Ectodermal cell (in vitro differentiated cells): ENCODE results near the gene KLRK1. TPM values are rescaled to one million over a fixed set of nuclear protein-coding genes. Genes with fewer than 3 reads are reported as not detected.
"Not testable (repeated sequence)": the region's sequence is repeated elsewhere in the genome, so short reads cannot be mapped to it uniquely, and the experiment has no call there.

Experiments used
- H3K27ac ChIP-seq: 2 replicates; pipeline ENCODE4 v1.7.0; 2013; ENCODE audit warnings: mild to moderate bottlenecking, low read depth, low read length; ENCODE audit not compliant: insufficient read depth, poor library complexity, severe bottlenecking
- H3K27me3 ChIP-seq: 2 replicates; pipeline ENCODE4 v1.7.0; 2013; ENCODE audit warnings: mild to moderate bottlenecking, low read length; ENCODE audit not compliant: insufficient read depth, control insufficient read depth, poor library complexity, severe bottlenecking
- H3K36me3 ChIP-seq: one replicate; pipeline ENCODE4 v1.7.0; 2013; ENCODE audit warnings: low read length; ENCODE audit not compliant: control insufficient read depth, insufficient read depth
- H3K4me1 ChIP-seq: one replicate; pipeline ENCODE4 v1.7.0; 2013; ENCODE audit warnings: low read length; ENCODE audit not compliant: control insufficient read depth, insufficient read depth
- H3K4me3 ChIP-seq: 2 replicates; pipeline ENCODE4 v1.7.0; 2013; ENCODE audit warnings: low read depth, low read length, control low read depth; ENCODE audit not compliant: insufficient read depth
- H3K9me3 ChIP-seq: 2 replicates; pipeline ENCODE4 v1.7.0; 2013; ENCODE audit warnings: mild to moderate bottlenecking, low read length, moderate library complexity; ENCODE audit not compliant: control insufficient read depth
- WGBS, 2 experiments: methylation state at CpG; one replicate each; pipeline ENCODE4 v1.1.7; 2013; ENCODE audit warnings: missing lambda C conversion rate in 2 of 2; 5-methylcytosine and 5-hydroxymethylcytosine counted together
- polyA plus RNA-seq, 4 experiments: library from polyadenylated mRNA; stranded (reverse); fragments of 50-300 nt; gene quantifications; one replicate each; pipeline ENCODE4 v1.2.3, GENCODE V29; 2013

KLRK1 gene
- not detected for polyA plus RNA-seq (2013, experiment 1 of 4)
- not detected for polyA plus RNA-seq (2013, experiment 2 of 4)
- polyA plus RNA-seq (2013, experiment 3 of 4): not detected
- polyA plus RNA-seq (2013, experiment 4 of 4): not detected

DNA sequence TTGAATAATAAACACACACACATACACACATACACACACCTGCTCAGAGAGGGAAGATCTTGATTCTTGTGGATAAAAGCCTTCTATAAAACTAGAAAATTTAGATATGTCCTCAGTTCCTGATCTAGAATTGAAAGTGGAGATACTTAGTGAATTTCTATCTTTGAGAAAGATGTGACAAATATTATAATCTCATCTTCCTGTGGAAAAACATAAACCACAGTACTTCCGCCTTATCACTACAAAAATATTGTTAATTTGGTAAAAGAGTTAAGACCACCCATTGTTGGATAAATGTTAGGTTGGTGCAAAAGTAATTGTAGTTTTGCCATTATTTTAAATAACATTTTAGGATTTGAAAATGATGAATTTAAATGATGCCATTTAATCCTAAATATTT, at the start of gene KLRK1:
Gene KLRK1 (minus strand): TSS at position 138 of the 400 bp plus-strand sequence. CDS start 1,231 bp downstream, outside the sequence.
- Histone ChIP-seq H3K36me3 (no peaks in the 10 kb centered on the region), H3K9me3 (no peaks in the 10 kb centered on the region)
- no CpG with 5 or more reads among the region's 1 CpG for WGBS, 2 experiments

DNA sequence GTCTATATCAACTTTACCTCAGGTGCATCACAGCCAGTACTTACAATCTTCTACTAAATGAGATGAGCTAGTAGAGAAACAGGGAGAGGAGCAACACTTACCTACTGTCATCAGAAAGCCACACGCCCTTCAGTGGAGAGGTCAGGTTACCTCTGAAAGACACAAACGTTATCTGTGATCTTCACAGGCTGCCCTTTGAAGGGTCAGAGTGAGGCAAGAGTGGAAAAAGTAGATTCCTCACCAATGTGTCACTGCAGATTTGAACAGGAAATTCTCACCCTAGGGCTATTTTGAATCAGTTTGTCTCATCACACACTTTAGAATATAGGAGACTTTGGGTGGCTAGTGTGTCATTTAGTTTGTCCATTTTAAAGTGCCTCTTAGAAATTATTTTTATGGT, 47.8 kb upstream of the KLRK1 start:
- no CpG with 5 or more reads among the region's 2 CpGs for WGBS, 2 experiments
- H3K9me3 ChIP-seq, H3K27me3 ChIP-seq, H3K4me3 ChIP-seq, H3K36me3 ChIP-seq, H3K27ac ChIP-seq, H3K4me1 ChIP-seq: not testable (repeated sequence)

More for the DNA sequence above, at the start of gene KLRK1:
- no peak within 1 kb of the TSS for H3K4me3 ChIP-seq
- no peak within 1 kb of the TSS for H3K27ac ChIP-seq
- no peaks in the 10 kb centered on the region for H3K27me3 ChIP-seq
- H3K4me1 ChIP-seq: no peaks in the 10 kb centered on the region

DNA sequence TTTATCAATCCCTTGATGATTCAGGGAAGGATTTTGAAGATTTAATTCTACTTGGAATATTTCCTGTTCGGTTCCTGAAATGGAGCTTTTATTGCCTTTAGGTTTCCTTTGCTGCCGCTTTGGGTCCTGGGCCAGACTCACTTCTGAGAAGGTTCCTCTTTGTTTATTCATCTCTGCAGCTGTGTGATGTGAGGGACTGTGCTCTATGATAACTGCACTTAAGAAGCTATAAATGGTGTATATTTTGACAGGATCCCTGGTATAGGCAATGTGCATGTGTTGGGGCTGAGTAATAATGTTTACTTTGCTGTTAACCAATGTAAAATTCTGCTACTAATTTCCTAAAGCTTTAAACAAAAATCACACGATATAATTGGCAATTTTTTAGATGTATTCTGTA, 46.0 kb upstream of the KLRK1 start, which contains the start of gene KLRC2:
Gene KLRC2 (minus strand): TSS at position 195 of the 400 bp plus-strand sequence. CDS start 24 bp downstream, at position 171.
- H3K9me3 ChIP-seq, H3K4me1 ChIP-seq, H3K36me3 ChIP-seq, H3K27ac ChIP-seq, H3K27me3 ChIP-seq, H3K4me3 ChIP-seq: not testable (repeated sequence)
- 89 to 93% methylated on average over 2 of the region's 3 CpGs for WGBS, 2 experiments

DNA sequence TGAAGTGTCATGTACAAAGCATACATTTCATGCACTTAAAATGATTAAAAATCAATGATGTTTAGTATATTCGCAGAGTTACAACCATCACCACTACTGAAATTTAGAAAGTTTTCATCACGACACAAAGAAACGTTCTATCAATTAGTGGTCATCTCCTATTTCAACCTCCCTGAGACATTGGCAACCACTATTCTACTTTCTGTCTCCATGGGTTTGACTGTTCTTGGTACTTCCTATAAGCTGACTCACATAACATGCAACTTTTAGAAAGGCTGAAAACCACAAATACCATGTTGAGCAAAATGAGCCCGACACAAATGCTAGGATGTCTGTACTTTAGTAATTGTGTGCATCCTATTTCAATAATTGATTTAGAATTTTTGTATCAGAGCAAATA, 40.8 kb upstream of the KLRK1 start:
- H3K9me3 ChIP-seq: not testable (repeated sequence)

GRCh38 chr12:10425938-10426337, 36.1 kb upstream of the KLRK1 start:
- H3K4me1 ChIP-seq, H3K4me3 ChIP-seq, H3K36me3 ChIP-seq, H3K27me3 ChIP-seq, H3K9me3 ChIP-seq, H3K27ac ChIP-seq: not testable (repeated sequence)
- 87 to 96% methylated on average over 6 to 7 of the region's 8 CpGs for WGBS, 2 experiments

More for the DNA sequence above, 40.8 kb upstream of the KLRK1 start:
- H3K4me1 ChIP-seq, H3K36me3 ChIP-seq, H3K4me3 ChIP-seq, H3K27me3 ChIP-seq, H3K27ac ChIP-seq: not testable (repeated sequence)
- WGBS, 2 experiments: 71 to 92% methylated on average over 3 of the region's 4 CpGs

DNA sequence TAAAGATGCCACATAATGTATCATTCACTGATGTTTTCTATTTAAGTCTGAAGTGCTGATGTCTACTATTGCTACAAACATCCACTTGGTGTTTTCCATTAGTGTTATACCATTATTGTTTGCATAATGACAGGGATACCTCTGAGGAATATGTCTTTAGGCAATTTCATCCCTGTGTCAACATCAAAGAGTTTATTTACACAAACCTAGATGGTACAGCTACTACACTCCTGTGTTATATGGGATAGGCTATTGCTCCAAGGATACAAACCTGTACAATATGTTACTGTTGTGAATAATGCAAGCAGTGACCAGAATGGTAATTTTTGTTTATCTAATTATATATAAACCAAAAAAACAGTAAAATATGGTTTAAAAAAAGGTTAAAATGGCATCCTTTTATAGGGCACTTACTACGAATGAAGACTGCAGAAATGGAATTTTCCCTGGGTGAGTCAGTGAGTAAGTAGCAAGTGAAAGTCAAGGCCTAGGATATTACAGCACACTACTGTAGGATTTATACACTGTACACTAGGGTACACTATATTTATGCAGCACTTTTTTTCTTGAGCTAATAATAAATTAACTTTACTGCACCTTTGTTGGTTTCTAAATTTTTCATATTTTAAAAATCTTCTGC, 34.5 kb upstream of the KLRK1 start:
- not testable (repeated sequence) for H3K27ac ChIP-seq, H3K36me3 ChIP-seq, H3K9me3 ChIP-seq, H3K4me3 ChIP-seq, H3K27me3 ChIP-seq, H3K4me1 ChIP-seq
- no CpG with 5 or more reads among the region's 1 CpG for WGBS, 2 experiments

GRCh38 chr12:10422159-10422558, 32.3 kb upstream of the KLRK1 start:
- H3K27me3 ChIP-seq: not testable (repeated sequence)

DNA sequence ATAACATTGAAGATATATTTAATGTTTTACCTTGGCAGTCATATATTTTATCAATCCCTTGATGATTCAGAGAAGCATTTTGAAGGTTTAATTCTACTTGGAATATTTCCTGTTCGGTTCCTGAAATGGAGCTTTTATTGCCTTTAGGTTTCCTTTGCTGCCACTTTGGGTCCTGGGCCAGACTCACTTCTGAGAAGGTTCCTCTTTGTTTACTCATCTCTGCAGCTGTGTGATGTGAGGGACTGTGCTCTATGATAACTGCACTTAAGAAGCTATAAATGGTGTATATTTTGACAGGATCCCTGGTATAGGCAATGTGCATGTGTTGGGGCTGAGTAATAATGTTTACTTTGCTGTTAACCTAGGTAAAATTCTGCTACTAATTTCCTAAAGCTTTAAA, 30.5 kb upstream of the KLRK1 start, which contains the start of gene KLRC3:
Gene KLRC3 (minus strand): TSS at position 262 of the 400 bp plus-strand sequence. CDS start 45 bp downstream, at position 217.
- 91 to 100% methylated on average over 1 of the region's 1 CpG for WGBS, 2 experiments
- not testable (repeated sequence) for H3K27me3 ChIP-seq, H3K36me3 ChIP-seq, H3K4me3 ChIP-seq, H3K9me3 ChIP-seq, H3K27ac ChIP-seq, H3K4me1 ChIP-seq

More at GRCh38 chr12:10422159-10422558, 32.3 kb upstream of the KLRK1 start:
- H3K9me3 ChIP-seq, H3K4me1 ChIP-seq, H3K27ac ChIP-seq, H3K4me3 ChIP-seq, H3K36me3 ChIP-seq: not testable (repeated sequence)
- 54% methylated on average over 2 of the region's 3 CpGs; no CpG with 5 or more reads in 1 of the 2 experiments for WGBS, 2 experiments

- Histone ChIP-seq H3K4me1 (no peaks in the 10 kb centered on the region), H3K27ac (no peak within 1 kb of the TSS), H3K4me3 (no peak within 1 kb of the TSS), H3K27me3 (no peaks in the 10 kb centered on the region), H3K9me3 (no peaks in the 10 kb centered on the region), H3K36me3 (no peaks in the 10 kb centered on the region)
- 0% methylated on average over 1 of the region's 1 CpG for WGBS, 2 experiments
Measured at GRCh38 chr12:10409392-10409791, 19.6 kb upstream of the KLRK1 start, which contains the start of gene KLRC4. Gene KLRC4 (minus strand): TSS chr12:10409757. CDS start chr12:10409575, 182 bp downstream.

GRCh38 chr12:10408842-10409241, 19.0 kb upstream of the KLRK1 start:
- Histone ChIP-seq H3K36me3 (no peaks in the 10 kb centered on the region), H3K27ac (no peak overlapping the region), H3K27me3 (no peaks in the 10 kb centered on the region), H3K4me1 (no peaks in the 10 kb centered on the region), H3K4me3 (no peak overlapping the region), H3K9me3 (no peaks in the 10 kb centered on the region)
- WGBS, 2 experiments: 61% methylated on average over 2 of the region's 3 CpGs; no CpG with 5 or more reads in 1 of the 2 experiments
